Kidney epithelial cell (primary cell): ENCODE results near the gene MINK1. TPM values are rescaled to one million over a fixed set of nuclear protein-coding genes. Genes with fewer than 3 reads are reported as not detected.

Experiments used
- DNase-seq: peaks from one replicate; pipeline ENCODE4 v3.0.0-alpha.2; 2010; ENCODE audit warnings: low read depth
- H3K27me3 ChIP-seq: 2 replicates; pipeline ENCODE4 v1.6.0; 2011; ENCODE audit warnings: low read length; ENCODE audit not compliant: control insufficient read depth, insufficient read depth
- H3K36me3 ChIP-seq: 2 replicates; pipeline ENCODE4 v1.5.1; 2011; ENCODE audit warnings: low read length; ENCODE audit not compliant: control insufficient read depth, insufficient read depth
- H3K4me3 ChIP-seq: 2 replicates; pipeline ENCODE4 v1.5.1; 2011; ENCODE audit warnings: low read depth, mild to moderate bottlenecking, control low read depth, low read length
- CTCF ChIP-seq: IDR thresholded peaks from 2 replicates; pipeline ENCODE4 v1.5.1; 2011; ENCODE audit warnings: mild to moderate bottlenecking, moderate library complexity, low read length, control low read depth, inconsistent platforms; ENCODE audit not compliant: insufficient read depth, poor library complexity, severe bottlenecking
- total RNA-seq: library from RNA; depleted of rRNA; stranded (reverse); fragments of >200 nt; gene quantifications from 2 replicates; pipeline ENCODE4 v1.2.3, GENCODE V29; 2015

Gene MINK1
- total RNA-seq, 1 donor from 2014 or later: 36.1 TPM

- no peak for TF ChIP-seq CTCF
- H3K36me3 ChIP-seq: no peaks in the 10 kb centered on the region
- DNase-seq: no peak
Observed at GRCh38 chr17:4932756-4933155, 99.6 kb downstream of the MINK1 start.

GRCh38 chr17:4933646-4934045, 100.5 kb downstream of the MINK1 start:
- no peak for DNase-seq
- H3K36me3 ChIP-seq: no peaks in the 10 kb centered on the region
- H3K4me3 ChIP-seq: no peak overlapping the region
- no peak for TF ChIP-seq CTCF
- H3K27me3 ChIP-seq: no peaks in the 10 kb centered on the region

More at GRCh38 chr17:4932756-4933155, 99.6 kb downstream of the MINK1 start:
- Histone ChIP-seq H3K4me3 (no peak overlapping the region), H3K27me3 (no peaks in the 10 kb centered on the region)

- TF ChIP-seq CTCF: peak; percentile 48
- H3K27me3 ChIP-seq: no peaks in the 10 kb centered on the region
- no peak for DNase-seq
- no peak overlapping the region for H3K4me3 ChIP-seq
- no peaks in the 10 kb centered on the region for H3K36me3 ChIP-seq
Observed at GRCh38 chr17:4934173-4934979, 101.2 kb downstream of the MINK1 start.

- no peak overlapping the region for H3K4me3 ChIP-seq
- no peak for TF ChIP-seq CTCF
- no peak for DNase-seq
- H3K27me3 ChIP-seq: no peaks in the 10 kb centered on the region
- no peaks in the 10 kb centered on the region for H3K36me3 ChIP-seq
Observed at GRCh38 chr17:4935650-4936049, 102.5 kb downstream of the MINK1 start.

- no peak for TF ChIP-seq CTCF
- Histone ChIP-seq H3K36me3 (no peaks in the 10 kb centered on the region), H3K27me3 (no peaks in the 10 kb centered on the region), H3K4me3 (no peak overlapping the region)
- no peak for DNase-seq
Observed at GRCh38 chr17:4936436-4936835, 103.3 kb downstream of the MINK1 start.

GRCh38 chr17:4937553-4937952, 104.4 kb downstream of the MINK1 start:
- TF ChIP-seq CTCF: no peak
- no peak overlapping the region for H3K4me3 ChIP-seq
- no peaks in the 10 kb centered on the region for H3K27me3 ChIP-seq
- no peaks in the 10 kb centered on the region for H3K36me3 ChIP-seq
- no peak for DNase-seq
